Prostate gland (tissue), 2 donors: ENCODE results near the gene TAC4.

Source experiments
- POLR2A ChIP-seq: fragments of 450-650 bp; IDR thresholded peaks from one replicate; pipeline ENCODE4 v1.6.1; 2016; ENCODE audit warnings: antibody characterized with exemption, mild to moderate bottlenecking
- POLR2AphosphoS5 ChIP-seq: sonication (generic); formaldehyde crosslinking; IDR thresholded peaks from one replicate; pipeline ENCODE4 v1.6.1; 2017; ENCODE audit warnings: antibody characterized with exemption
- TF ChIP-seq, protein P1 (sequence below), 4 experiments: fragments of 200-600 bp in 2 of 4; fragments of 450-650 bp in 2 of 4; sonication (generic) in 2 of 4; IDR thresholded peaks; 1 replicate in 3 of 4; 2 replicates in 1 of 4; pipeline ENCODE4 v1.5.1; 2016 to 2019; ENCODE audit warnings: antibody characterized with exemption in 4 of 4, mild to moderate bottlenecking in 2 of 4, moderate library complexity in 2 of 4

GRCh38 chr17:49886036-49886435 is 38.2 kb upstream of the TAC4 start:
- TF ChIP-seq, protein P1, sequence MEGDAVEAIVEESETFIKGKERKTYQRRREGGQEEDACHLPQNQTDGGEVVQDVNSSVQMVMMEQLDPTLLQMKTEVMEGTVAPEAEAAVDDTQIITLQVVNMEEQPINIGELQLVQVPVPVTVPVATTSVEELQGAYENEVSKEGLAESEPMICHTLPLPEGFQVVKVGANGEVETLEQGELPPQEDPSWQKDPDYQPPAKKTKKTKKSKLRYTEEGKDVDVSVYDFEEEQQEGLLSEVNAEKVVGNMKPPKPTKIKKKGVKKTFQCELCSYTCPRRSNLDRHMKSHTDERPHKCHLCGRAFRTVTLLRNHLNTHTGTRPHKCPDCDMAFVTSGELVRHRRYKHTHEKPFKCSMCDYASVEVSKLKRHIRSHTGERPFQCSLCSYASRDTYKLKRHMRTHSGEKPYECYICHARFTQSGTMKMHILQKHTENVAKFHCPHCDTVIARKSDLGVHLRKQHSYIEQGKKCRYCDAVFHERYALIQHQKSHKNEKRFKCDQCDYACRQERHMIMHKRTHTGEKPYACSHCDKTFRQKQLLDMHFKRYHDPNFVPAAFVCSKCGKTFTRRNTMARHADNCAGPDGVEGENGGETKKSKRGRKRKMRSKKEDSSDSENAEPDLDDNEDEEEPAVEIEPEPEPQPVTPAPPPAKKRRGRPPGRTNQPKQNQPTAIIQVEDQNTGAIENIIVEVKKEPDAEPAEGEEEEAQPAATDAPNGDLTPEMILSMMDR (IDR thresholded peaks at IDR 0.05) = no peak
- TF ChIP-seq POLR2A (no peak), POLR2AphosphoS5 (no peak)
